Prostate gland (tissue), 2 donors: Measurements from ENCODE around the gene SND1.

Experiments
- CTCF ChIP-seq, 4 experiments: fragments of 200-600 bp in 2 of 4; fragments of 450-650 bp in 2 of 4; sonication (generic) in 2 of 4; IDR thresholded peaks; 1 replicate in 3 of 4; 2 replicates in 1 of 4; pipeline ENCODE4 v1.5.1; 2016 to 2019; ENCODE audit warnings: antibody characterized with exemption in 4 of 4, mild to moderate bottlenecking in 2 of 4, moderate library complexity in 2 of 4
- POLR2A ChIP-seq: fragments of 450-650 bp; IDR thresholded peaks from one replicate; pipeline ENCODE4 v1.6.1; 2016; ENCODE audit warnings: antibody characterized with exemption, mild to moderate bottlenecking
- POLR2AphosphoS5 ChIP-seq: sonication (generic); formaldehyde crosslinking; IDR thresholded peaks from one replicate; pipeline ENCODE4 v1.6.1; 2017; ENCODE audit warnings: antibody characterized with exemption

- TF ChIP-seq CTCF (IDR thresholded peaks at IDR 0.05) (no peak), POLR2AphosphoS5 (no peak), POLR2A (no peak)
These were observed 344.5 kb downstream of the SND1 start for GRCh38 chr7:127996253-127997071.
